Measurements from ENCODE around the gene ATE1. TPM values are rescaled to one million over a fixed set of nuclear protein-coding genes. Genes with fewer than 3 reads are reported as not detected.
"Not testable (repeated sequence)": the region's sequence is repeated elsewhere in the genome, so short reads cannot be mapped to it uniquely, and the experiment has no call there.

The ATE1 gene
- total RNA-seq, 4 donors from 2014 or later: 15.5 to 29.8 (median 22.6) TPM

GRCh38 chr10:121947343-121948330, 19.8 kb upstream of the ATE1 start:
- no peak for TF ChIP-seq CTCF (IDR thresholded peaks at IDR 0.05)
- no peak for TF ChIP-seq POLR2A (IDR thresholded peaks at IDR 0.05)
- Histone ChIP-seq H3K4me1 (peaks cover 0 to 6% (median 0%) of the 10 kb centered on the region in 3 donors), H3K36me3 (peaks cover 0 to 6% (median 0%) of the 10 kb centered on the region in 3 donors), H3K27me3 (no peaks in the 10 kb centered on the region), H3K9me3 (no peaks in the 10 kb centered on the region), H3K27ac (no peak overlapping the region), H3K4me3 (no peak overlapping the region)
- 79 to 87% methylated on average over 7 of the region's 7 CpGs for WGBS, 2 donors
- intact Hi-C loops (cut with DNase I): no loop called here
- DNase-seq: no peak

GRCh38 chr10:121942749-121943416, 15.1 kb upstream of the ATE1 start:
- 43 to 83% methylated on average over 2 of the region's 2 CpGs for WGBS, 2 donors
- no peak for DNase-seq
- peak overlapping the region in 2 of 4 donors; percentile 9 to 34 for H3K27ac ChIP-seq

GRCh38 chr10:121941532-121941931, 13.7 kb upstream of the ATE1 start:
- Histone ChIP-seq H3K36me3 (no peaks in the 10 kb centered on the region), H3K4me3 (no peak overlapping the region), H3K4me1 (peaks cover 0 to 8% (median 0%) of the 10 kb centered on the region in 3 donors), H3K27me3 (no peaks in the 10 kb centered on the region), H3K9me3 (no peaks in the 10 kb centered on the region), H3K27ac (no peak overlapping the region)
- no peak for DNase-seq
- WGBS, 2 donors: 78 to 86% methylated on average over 3 of the region's 3 CpGs
- intact Hi-C loops (cut with DNase I): no loop called here
- TF ChIP-seq POLR2A (IDR thresholded peaks at IDR 0.05) (no peak), CTCF (IDR thresholded peaks at IDR 0.05) (no peak)

More at GRCh38 chr10:121942749-121943416, 15.1 kb upstream of the ATE1 start:
- TF ChIP-seq CTCF (IDR thresholded peaks at IDR 0.05) (no peak), POLR2A (IDR thresholded peaks at IDR 0.05) (no peak)
- no peaks in the 10 kb centered on the region for H3K27me3 ChIP-seq
- peaks cover 0 to 8% (median 0%) of the 10 kb centered on the region in 3 donors for H3K4me1 ChIP-seq
- no peaks in the 10 kb centered on the region for H3K9me3 ChIP-seq
- H3K4me3 ChIP-seq: no peak overlapping the region
- intact Hi-C loops (cut with DNase I): no loop called here
- no peaks in the 10 kb centered on the region for H3K36me3 ChIP-seq

GRCh38 chr10:121936295-121936694, 8.5 kb upstream of the ATE1 start:
- no peak overlapping the region for H3K4me3 ChIP-seq
- DNase-seq: no peak
- H3K4me1 ChIP-seq: peaks cover 0 to 1% (median 0%) of the 10 kb centered on the region in 3 donors
- no peaks in the 10 kb centered on the region for H3K9me3 ChIP-seq
- intact Hi-C loops (cut with DNase I): no loop called here
- WGBS, 2 donors: 89 to 100% methylated on average over 1 to 2 of the region's 2 CpGs
- TF ChIP-seq CTCF (IDR thresholded peaks at IDR 0.05) (no peak), POLR2A (IDR thresholded peaks at IDR 0.05) (no peak)
- H3K27me3 ChIP-seq: no peaks in the 10 kb centered on the region
- no peak overlapping the region for H3K27ac ChIP-seq
- H3K36me3 ChIP-seq: no peaks in the 10 kb centered on the region

- Histone ChIP-seq H3K4me3 (no peak overlapping the region), H3K36me3 (no peaks in the 10 kb centered on the region), H3K9me3 (no peaks in the 10 kb centered on the region), H3K27ac (no peak overlapping the region), H3K4me1 (peaks cover 0 to 7% (median 2%) of the 10 kb centered on the region in 3 donors), H3K27me3 (no peaks in the 10 kb centered on the region)
- DNase-seq: no peak
- no peak for TF ChIP-seq CTCF (IDR thresholded peaks at IDR 0.05)
- TF ChIP-seq POLR2A (IDR thresholded peaks at IDR 0.05): no peak
- intact Hi-C loops (cut with DNase I): no loop called here
- WGBS, 2 donors: 53 to 55% methylated on average over 6 to 7 of the region's 7 CpGs
These were observed 7.9 kb upstream of the ATE1 start for GRCh38 chr10:121935702-121936101.

GRCh38 chr10:121930268-121931085, 2.6 kb upstream of the ATE1 start:
- H3K4me3 ChIP-seq; DNase-seq; H3K36me3 ChIP-seq; H3K9me3 ChIP-seq; H3K27me3 ChIP-seq; intact Hi-C loops (cut with DNase I): not testable (repeated sequence)
- Histone ChIP-seq H3K27ac (peak overlapping the region in 3 of 4 donors; percentile 4 to 100 (median 39)), H3K4me1 (peaks cover 6 to 44% (median 18%) of the 10 kb centered on the region in 3 donors)
- WGBS, 2 donors: 53 to 55% methylated on average over 11 of the region's 11 CpGs

All from esophagus squamous epithelium (tissue), 5 donors.